ENCODE measurements around the gene TMEM154.

DNA sequence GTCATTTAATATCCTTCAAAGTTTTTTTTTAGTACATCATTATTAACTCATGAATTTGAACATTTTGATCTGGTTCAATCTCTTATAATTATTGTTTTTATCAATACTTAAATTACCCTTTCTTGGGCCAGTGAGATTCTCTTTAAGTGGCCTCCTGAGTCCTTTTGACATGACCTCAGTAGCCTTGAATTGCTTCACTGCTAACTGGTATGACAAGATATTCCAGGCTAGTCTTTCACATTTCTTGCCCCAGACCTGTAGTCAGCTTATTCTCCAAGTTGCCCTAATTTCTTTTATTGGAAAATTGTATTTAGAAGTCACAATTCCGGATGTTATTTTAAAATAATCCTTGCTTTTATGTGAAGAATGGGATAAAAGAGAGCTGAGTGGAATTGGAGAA lies 108.5 kb downstream of the TMEM154 start:
- TF ChIP-seq, protein P1, sequence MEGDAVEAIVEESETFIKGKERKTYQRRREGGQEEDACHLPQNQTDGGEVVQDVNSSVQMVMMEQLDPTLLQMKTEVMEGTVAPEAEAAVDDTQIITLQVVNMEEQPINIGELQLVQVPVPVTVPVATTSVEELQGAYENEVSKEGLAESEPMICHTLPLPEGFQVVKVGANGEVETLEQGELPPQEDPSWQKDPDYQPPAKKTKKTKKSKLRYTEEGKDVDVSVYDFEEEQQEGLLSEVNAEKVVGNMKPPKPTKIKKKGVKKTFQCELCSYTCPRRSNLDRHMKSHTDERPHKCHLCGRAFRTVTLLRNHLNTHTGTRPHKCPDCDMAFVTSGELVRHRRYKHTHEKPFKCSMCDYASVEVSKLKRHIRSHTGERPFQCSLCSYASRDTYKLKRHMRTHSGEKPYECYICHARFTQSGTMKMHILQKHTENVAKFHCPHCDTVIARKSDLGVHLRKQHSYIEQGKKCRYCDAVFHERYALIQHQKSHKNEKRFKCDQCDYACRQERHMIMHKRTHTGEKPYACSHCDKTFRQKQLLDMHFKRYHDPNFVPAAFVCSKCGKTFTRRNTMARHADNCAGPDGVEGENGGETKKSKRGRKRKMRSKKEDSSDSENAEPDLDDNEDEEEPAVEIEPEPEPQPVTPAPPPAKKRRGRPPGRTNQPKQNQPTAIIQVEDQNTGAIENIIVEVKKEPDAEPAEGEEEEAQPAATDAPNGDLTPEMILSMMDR (IDR thresholded peaks at IDR 0.05; ENCODE audit: poor library complexity, severe bottlenecking): no peak
- TF ChIP-seq SMC3 (conservative IDR thresholded peaks at IDR 0.05; ENCODE audit: poor library complexity) (no peak), EP300 (conservative IDR thresholded peaks at IDR 0.05; ENCODE audit: poor library complexity, severe bottlenecking) (no peak)
